ENCODE results near the gene ECPAS.
A peak's percentile ranks its signal among the peaks of the same experiment; 100 is the strongest.

The ECPAS gene

DNA sequence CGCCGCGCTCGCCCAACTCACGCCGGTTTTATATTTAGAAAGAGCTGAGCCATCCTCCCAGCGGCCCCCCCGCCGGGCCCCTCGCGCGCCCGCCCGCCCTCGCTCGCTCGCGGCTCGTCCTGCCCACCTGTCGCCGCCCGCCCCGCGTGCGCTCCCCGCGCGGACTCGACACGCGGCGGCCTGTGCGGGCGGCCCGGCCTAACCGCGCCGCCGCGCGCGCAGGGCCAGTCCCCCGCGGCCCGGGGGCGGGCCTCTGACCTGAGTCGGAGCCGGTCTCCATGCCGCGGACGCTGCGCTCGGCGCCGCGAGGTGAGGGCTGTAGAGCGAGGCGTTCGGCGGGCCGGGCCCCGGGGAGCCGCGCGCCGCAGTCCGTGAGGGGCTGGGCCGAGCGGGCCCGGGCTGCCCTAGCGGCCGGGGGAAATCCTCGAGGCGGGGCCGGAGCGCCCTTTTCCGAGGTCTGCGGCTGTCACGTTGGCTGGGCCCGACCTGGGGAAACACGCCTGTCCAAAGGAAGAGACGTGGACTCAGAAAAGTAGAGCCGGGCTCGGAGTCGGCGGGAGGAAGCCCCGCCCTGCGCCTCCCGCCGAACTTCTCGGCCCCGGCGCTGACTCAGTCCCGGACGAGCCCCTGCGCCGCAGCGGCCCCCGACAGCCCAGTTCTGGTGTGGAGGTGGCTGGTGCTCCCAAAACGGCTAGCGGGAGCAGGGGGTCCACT lies at the start of gene ECPAS:
TSS of gene ECPAS (minus strand) at position 526 of the 714 bp plus-strand sequence. CDS start 11,465 bp downstream, outside the sequence.
- TF ChIP-seq ZNF274 (IDR thresholded peaks at IDR 0.05; ENCODE audit: low read depth, low read length) (no peak), SUZ12 (IDR thresholded peaks at IDR 0.05; ENCODE audit: extremely low read depth, insufficient read depth, insufficient read length) (no peak), YY1 (IDR thresholded peaks at IDR 0.05; ENCODE audit: insufficient read depth, insufficient read length) (no peak)
- Histone ChIP-seq H3K4me1 (ENCODE audit: insufficient read depth, insufficient read length) (no peaks in the 10 kb centered on the region), H3K9me3 (ENCODE audit: insufficient read depth, low read length) (no peaks in the 10 kb centered on the region), H3K9ac (ENCODE audit: insufficient read length, low read depth) (peak within 1 kb of the TSS; percentile 91), H3K36me3 (ENCODE audit: insufficient read depth, insufficient read length, low read length) (no peaks in the 10 kb centered on the region), H3K4me3 (ENCODE audit: insufficient read length, low read depth) (peak within 1 kb of the TSS; percentile 86), H3K27me3 (ENCODE audit: insufficient read depth, insufficient read length) (no peaks in the 10 kb centered on the region)
- DNase-seq (ENCODE audit: low read depth, low spot score): peak; percentile 63

GRCh38 chr9:111533099-111533790 lies 49.1 kb upstream of the ECPAS start:
- TF ChIP-seq ZNF274 (IDR thresholded peaks at IDR 0.05; ENCODE audit: low read depth, low read length) (no peak), YY1 (IDR thresholded peaks at IDR 0.05; ENCODE audit: insufficient read depth, insufficient read length) (no peak), SUZ12 (IDR thresholded peaks at IDR 0.05; ENCODE audit: extremely low read depth, insufficient read depth, insufficient read length) (no peak)
- H3K9me3 ChIP-seq (ENCODE audit: insufficient read depth, low read length): peaks cover 62% of the 10 kb centered on the region
- no peak overlapping the region for H3K4me3 ChIP-seq (ENCODE audit: insufficient read length, low read depth)
- no peak overlapping the region for H3K9ac ChIP-seq (ENCODE audit: insufficient read length, low read depth)
- DNase-seq (ENCODE audit: low read depth, low spot score): no peak
- no peaks in the 10 kb centered on the region for H3K4me1 ChIP-seq (ENCODE audit: insufficient read depth, insufficient read length)
- peaks cover 37% of the 10 kb centered on the region for H3K36me3 ChIP-seq (ENCODE audit: insufficient read depth, insufficient read length, low read length)
- H3K27me3 ChIP-seq (ENCODE audit: insufficient read depth, insufficient read length): no peaks in the 10 kb centered on the region

DNA sequence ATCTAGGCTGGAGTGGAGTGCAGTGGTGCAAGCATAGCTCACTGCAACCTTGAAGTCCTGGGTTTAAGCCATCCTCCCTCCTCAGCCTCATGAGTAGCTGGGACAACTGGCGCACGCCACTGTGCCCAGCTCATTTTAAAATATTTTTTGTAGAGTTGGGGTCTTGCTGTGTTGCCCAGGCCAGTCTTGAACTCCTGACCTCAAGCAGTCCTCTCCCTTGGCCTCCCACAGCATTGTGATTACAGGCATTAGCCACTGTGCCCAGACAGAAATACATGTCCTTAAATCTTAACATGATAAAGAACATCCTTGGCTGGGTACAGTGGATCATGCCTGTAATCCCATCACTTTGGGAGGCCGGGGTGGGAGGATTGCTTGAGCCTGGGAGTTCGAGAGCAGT lies 47.5 kb upstream of the ECPAS start:
- peaks cover 2% of the 10 kb centered on the region for H3K4me1 ChIP-seq (ENCODE audit: insufficient read depth, insufficient read length)
- no peak overlapping the region for H3K4me3 ChIP-seq (ENCODE audit: insufficient read length, low read depth)
- H3K9ac ChIP-seq (ENCODE audit: insufficient read length, low read depth): no peak overlapping the region
- H3K9me3 ChIP-seq (ENCODE audit: insufficient read depth, low read length): peaks cover 47% of the 10 kb centered on the region
- H3K36me3 ChIP-seq (ENCODE audit: insufficient read depth, insufficient read length, low read length): peaks cover 42% of the 10 kb centered on the region
- TF ChIP-seq YY1 (IDR thresholded peaks at IDR 0.05; ENCODE audit: insufficient read depth, insufficient read length) (no peak), ZNF274 (IDR thresholded peaks at IDR 0.05; ENCODE audit: low read depth, low read length) (no peak)
- H3K27me3 ChIP-seq (ENCODE audit: insufficient read depth, insufficient read length): no peaks in the 10 kb centered on the region
- DNase-seq (ENCODE audit: low read depth, low spot score): no peak

DNA sequence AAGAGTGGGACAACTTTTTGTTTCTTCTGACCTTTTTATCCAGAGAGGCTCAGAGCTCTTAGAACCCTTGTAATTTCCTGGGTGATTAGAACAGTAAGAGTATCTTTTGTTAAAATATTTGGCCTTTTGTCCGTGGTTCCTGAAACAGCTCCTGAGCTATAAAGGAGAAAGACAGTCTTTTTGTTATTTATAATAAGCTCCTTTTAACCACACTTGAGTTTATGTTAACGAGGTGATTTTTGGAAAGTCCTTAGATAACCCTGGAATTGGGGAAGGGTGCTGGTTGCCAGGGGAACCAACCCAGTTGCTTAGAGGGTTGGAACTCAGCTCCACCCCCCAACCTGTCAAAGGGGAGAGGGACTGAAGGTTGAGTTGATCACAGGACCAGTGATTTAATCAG lies 45.6 kb upstream of the ECPAS start:
- peaks cover 34% of the 10 kb centered on the region for H3K36me3 ChIP-seq (ENCODE audit: insufficient read depth, insufficient read length, low read length)
- H3K9me3 ChIP-seq (ENCODE audit: insufficient read depth, low read length): peaks cover 33% of the 10 kb centered on the region
- peaks cover 2% of the 10 kb centered on the region for H3K4me1 ChIP-seq (ENCODE audit: insufficient read depth, insufficient read length)
- H3K27me3 ChIP-seq (ENCODE audit: insufficient read depth, insufficient read length): no peaks in the 10 kb centered on the region
- H3K9ac ChIP-seq (ENCODE audit: insufficient read length, low read depth): no peak overlapping the region
- TF ChIP-seq ZNF274 (IDR thresholded peaks at IDR 0.05; ENCODE audit: low read depth, low read length) (no peak), YY1 (IDR thresholded peaks at IDR 0.05; ENCODE audit: insufficient read depth, insufficient read length) (no peak), SUZ12 (IDR thresholded peaks at IDR 0.05; ENCODE audit: extremely low read depth, insufficient read depth, insufficient read length) (no peak)
- no peak overlapping the region for H3K4me3 ChIP-seq (ENCODE audit: insufficient read length, low read depth)
- peak; percentile 92 for DNase-seq (ENCODE audit: low read depth, low spot score)

DNA sequence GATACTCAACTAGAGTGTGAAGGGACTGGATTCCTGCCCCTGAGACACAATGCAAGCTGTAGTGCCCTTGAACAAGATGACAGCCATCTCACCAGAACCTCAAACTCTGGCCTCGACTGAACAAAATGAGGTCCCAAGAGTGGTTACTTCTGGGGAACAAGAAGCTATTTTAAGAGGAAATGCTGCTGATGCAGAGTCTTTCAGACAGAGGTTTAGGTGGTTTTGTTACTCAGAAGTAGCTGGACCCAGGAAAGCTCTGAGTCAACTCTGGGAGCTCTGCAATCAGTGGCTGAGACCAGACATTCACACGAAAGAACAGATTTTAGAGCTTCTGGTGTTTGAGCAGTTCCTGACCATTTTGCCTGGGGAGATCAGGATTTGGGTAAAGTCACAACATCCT lies 43.2 kb upstream of the ECPAS start:
- TF ChIP-seq ZNF274 (IDR thresholded peaks at IDR 0.05; ENCODE audit: low read depth, low read length) (no peak), YY1 (IDR thresholded peaks at IDR 0.05; ENCODE audit: insufficient read depth, insufficient read length) (no peak), SUZ12 (IDR thresholded peaks at IDR 0.05; ENCODE audit: extremely low read depth, insufficient read depth, insufficient read length) (no peak)
- peaks cover 3% of the 10 kb centered on the region for H3K27me3 ChIP-seq (ENCODE audit: insufficient read depth, insufficient read length)
- no peak for DNase-seq (ENCODE audit: low read depth, low spot score)
- peaks cover 22% of the 10 kb centered on the region for H3K36me3 ChIP-seq (ENCODE audit: insufficient read depth, insufficient read length, low read length)
- no peak overlapping the region for H3K4me3 ChIP-seq (ENCODE audit: insufficient read length, low read depth)
- H3K9me3 ChIP-seq (ENCODE audit: insufficient read depth, low read length): peaks cover 10% of the 10 kb centered on the region; the same call in 1 of the 2 replicates
- no peak overlapping the region for H3K9ac ChIP-seq (ENCODE audit: insufficient read length, low read depth)
- peaks cover 2% of the 10 kb centered on the region for H3K4me1 ChIP-seq (ENCODE audit: insufficient read depth, insufficient read length)

DNA sequence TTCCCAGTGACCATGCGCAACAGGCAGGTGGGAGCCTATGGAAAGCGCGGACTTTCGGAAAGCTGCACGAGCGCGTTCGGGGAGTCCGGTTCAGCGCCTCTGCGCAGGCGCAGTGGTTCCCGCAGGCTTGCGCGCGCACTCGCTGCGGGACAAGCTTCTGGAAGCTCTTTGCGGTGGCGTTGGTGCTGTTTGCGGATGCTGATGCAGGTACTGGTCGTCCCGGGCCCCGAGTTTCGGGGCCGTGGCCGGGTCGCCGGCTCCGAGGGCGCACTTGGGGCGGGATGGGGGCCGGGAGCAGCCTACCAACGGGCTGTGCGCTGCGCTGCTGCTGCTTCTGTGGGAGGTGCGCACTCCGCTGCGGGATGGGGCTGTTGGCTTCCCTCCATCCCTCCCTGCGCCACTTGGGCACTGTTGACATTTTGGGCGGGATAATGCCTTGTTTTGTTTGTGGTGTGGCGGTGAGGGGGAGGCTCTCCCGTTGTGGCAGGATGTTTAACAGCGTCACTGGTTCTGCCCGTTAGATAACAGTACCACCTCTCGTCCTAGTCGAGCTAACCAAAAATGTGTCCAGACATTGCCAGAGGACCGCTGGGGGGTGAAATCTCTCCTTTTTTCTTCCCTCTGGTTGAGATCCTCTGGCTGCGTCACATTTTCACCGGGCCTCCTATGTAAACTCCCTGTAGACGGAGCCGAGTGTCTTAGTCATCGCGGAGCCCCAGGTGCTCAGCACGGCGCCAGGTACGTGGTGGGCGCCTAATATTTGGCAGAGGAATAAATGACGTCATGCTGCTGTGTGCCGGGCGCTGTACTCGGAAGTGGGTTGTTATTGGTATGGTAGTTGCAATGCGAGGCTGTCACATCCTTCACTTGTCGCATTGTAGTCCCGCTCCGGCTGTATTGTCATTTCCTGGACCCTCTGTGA lies 41.1 kb upstream of the ECPAS start, which contains the start of gene ZNF483:
TSS of gene ZNF483 (plus strand) at position 124 of the 922 bp plus-strand sequence. CDS start 2,217 bp downstream, outside the sequence.
- Histone ChIP-seq H3K4me1 (ENCODE audit: insufficient read depth, insufficient read length) (peaks cover 2% of the 10 kb centered on the region), H3K9me3 (ENCODE audit: insufficient read depth, low read length) (no peaks in the 10 kb centered on the region), H3K9ac (ENCODE audit: insufficient read length, low read depth) (peak within 1 kb of the TSS; percentile 79), H3K27me3 (ENCODE audit: insufficient read depth, insufficient read length) (peaks cover 3% of the 10 kb centered on the region), H3K36me3 (ENCODE audit: insufficient read depth, insufficient read length, low read length) (peaks cover 12% of the 10 kb centered on the region), H3K4me3 (ENCODE audit: insufficient read length, low read depth) (peak within 1 kb of the TSS; percentile 75)
- DNase-seq (ENCODE audit: low read depth, low spot score): peak; percentile 73
- no peak for TF ChIP-seq ZNF274 (IDR thresholded peaks at IDR 0.05; ENCODE audit: low read depth, low read length)
- no peak for TF ChIP-seq SUZ12 (IDR thresholded peaks at IDR 0.05; ENCODE audit: extremely low read depth, insufficient read depth, insufficient read length)
- no peak for TF ChIP-seq YY1 (IDR thresholded peaks at IDR 0.05; ENCODE audit: insufficient read depth, insufficient read length)

Measured in NT2/D1 (cell line).